DOHH2 (cell line): ENCODE data around the gene PHF21B.

ENCODE experiments used
- H3F3A ChIP-seq: fragments of 200-600 bp; sonication (generic), shearing (Covaris generic); 2 replicates; pipeline ENCODE4 v1.6.0; 2016; ENCODE audit warnings: antibody characterized with exemption, mild to moderate bottlenecking; ENCODE audit not compliant: control insufficient read depth, insufficient read depth
- H3K27ac ChIP-seq: fragments of 200-600 bp; sonication (generic); 2 replicates; pipeline ENCODE4 v1.5.1; 2014; ENCODE audit warnings: low read depth, mild to moderate bottlenecking, low read length, moderate library complexity
- H3K27me3 ChIP-seq: fragments of 200-600 bp; sonication (generic); 2 replicates; pipeline ENCODE4 v1.6.1; 2014; ENCODE audit warnings: mild to moderate bottlenecking, low read length, mixed read lengths; ENCODE audit not compliant: control insufficient read depth
- H3K36me3 ChIP-seq: fragments of 200-600 bp; sonication (generic); 2 replicates; pipeline ENCODE4 v1.6.1; 2014; ENCODE audit warnings: mild to moderate bottlenecking, low read length, moderate library complexity, mixed read lengths; ENCODE audit not compliant: control insufficient read depth
- H3K4me1 ChIP-seq: fragments of 200-600 bp; sonication (generic); 2 replicates; pipeline ENCODE4 v1.6.1; 2014; ENCODE audit warnings: mild to moderate bottlenecking, low read length, mixed read lengths; ENCODE audit not compliant: control insufficient read depth
- H3K4me2 ChIP-seq: fragments of 200-600 bp; sonication (generic); 2 replicates; pipeline ENCODE4 v1.6.0; 2014; ENCODE audit warnings: mild to moderate bottlenecking, low read length, moderate library complexity
- H3K4me3 ChIP-seq: fragments of 200-600 bp; sonication (generic); 2 replicates; pipeline ENCODE4 v1.5.1; 2014; ENCODE audit warnings: mild to moderate bottlenecking, low read length, mixed read lengths
- H3K79me2 ChIP-seq: fragments of 200-600 bp; sonication (generic); 2 replicates; pipeline ENCODE4 v1.6.1; 2014; ENCODE audit warnings: mild to moderate bottlenecking, low read length, mixed read lengths; ENCODE audit not compliant: control insufficient read depth
- H3K9me2 ChIP-seq: fragments of 200-600 bp; sonication (generic); replicated peaks from 2 replicates; pipeline ENCODE4 v1.6.1; 2014; ENCODE audit warnings: mild to moderate bottlenecking, low read length, mixed read lengths; ENCODE audit not compliant: control insufficient read depth
- H3K9me3 ChIP-seq: fragments of 200-600 bp; sonication (generic); 2 replicates; pipeline ENCODE4 v1.6.1; 2014; ENCODE audit warnings: antibody characterized with exemption, low read length, mixed read lengths; ENCODE audit not compliant: control insufficient read depth, insufficient read depth
- H4K20me1 ChIP-seq: fragments of 200-600 bp; sonication (generic); 2 replicates; pipeline ENCODE4 v1.6.0; 2014; ENCODE audit warnings: low read depth, mild to moderate bottlenecking, antibody characterized with exemption, low read length, moderate library complexity; ENCODE audit not compliant: control insufficient read depth, insufficient read depth
- CTCF ChIP-seq: fragments of 200-600 bp; sonication (generic); IDR thresholded peaks from one replicate; pipeline ENCODE4 v1.5.1; 2014; ENCODE audit warnings: antibody characterized with exemption, mild to moderate bottlenecking, low read depth, low read length; ENCODE audit not compliant: poor library complexity, severe bottlenecking
- EZH2phosphoT487 ChIP-seq: fragments of 200-600 bp; sonication (generic); IDR thresholded peaks from 2 replicates; pipeline ENCODE4 v1.6.1; 2017; ENCODE audit warnings: borderline replicate concordance, mild to moderate bottlenecking, antibody characterized with exemption, low read length, moderate library complexity, mixed read lengths

PHF21B gene

DNA sequence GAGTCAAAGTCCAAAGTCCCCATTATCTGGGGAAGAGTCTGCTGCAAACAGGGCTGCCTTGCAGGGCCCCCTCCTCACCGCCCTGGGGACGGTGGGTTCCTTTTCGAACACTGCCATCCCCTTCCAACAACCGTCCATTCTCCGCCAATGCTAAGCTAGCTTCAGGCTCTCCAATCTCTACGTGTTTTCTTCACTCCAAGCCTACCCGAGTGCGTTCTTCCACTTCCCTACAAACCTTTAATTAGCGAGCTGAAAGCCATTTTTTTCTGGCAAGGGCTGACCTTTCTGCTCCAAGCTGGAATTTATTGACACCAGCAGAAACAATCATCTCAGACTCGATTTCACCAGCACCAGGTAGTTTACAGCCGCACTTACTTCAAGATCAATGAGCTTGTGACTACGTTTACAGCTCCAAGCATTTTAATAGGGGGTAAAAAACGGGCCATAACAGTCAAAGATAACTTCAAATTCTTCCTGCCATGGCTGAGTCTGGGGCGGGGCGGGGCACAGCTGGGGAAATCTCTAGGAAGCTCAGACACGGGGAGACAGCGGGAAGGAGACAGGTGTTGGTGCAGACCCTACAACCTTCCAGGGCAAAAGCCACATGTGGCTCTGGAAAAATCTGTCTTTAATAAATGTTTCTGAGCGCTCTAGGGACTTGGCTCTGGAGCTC, 82.2 kb downstream of the PHF21B start:
- Histone ChIP-seq H3F3A (no peaks in the 10 kb centered on the region), H4K20me1 (no peaks in the 10 kb centered on the region), H3K9me3 (no peaks in the 10 kb centered on the region), H3K4me3 (no peak overlapping the region), H3K4me1 (no peaks in the 10 kb centered on the region), H3K36me3 (no peaks in the 10 kb centered on the region), H3K9me2 (no peaks in the 10 kb centered on the region), H3K4me2 (no peak overlapping the region), H3K27ac (no peak overlapping the region), H3K79me2 (no peaks in the 10 kb centered on the region), H3K27me3 (no peaks in the 10 kb centered on the region)
- TF ChIP-seq EZH2phosphoT487 (no peak), CTCF (no peak)

GRCh38 chr22:44926491-44927415, 83.1 kb downstream of the PHF21B start:
- no peaks in the 10 kb centered on the region for H4K20me1 ChIP-seq
- no peaks in the 10 kb centered on the region for H3K4me1 ChIP-seq
- H3K4me2 ChIP-seq = no peak overlapping the region
- H3K36me3 ChIP-seq = no peaks in the 10 kb centered on the region
- TF ChIP-seq EZH2phosphoT487 (no peak), CTCF (no peak)
- H3K79me2 ChIP-seq = no peaks in the 10 kb centered on the region
- H3K27ac ChIP-seq = no peak overlapping the region
- no peak overlapping the region for H3K4me3 ChIP-seq
- H3K27me3 ChIP-seq = no peaks in the 10 kb centered on the region
- no peaks in the 10 kb centered on the region for H3F3A ChIP-seq
- no peaks in the 10 kb centered on the region for H3K9me2 ChIP-seq
- no peaks in the 10 kb centered on the region for H3K9me3 ChIP-seq

- H3K4me2 ChIP-seq = no peak overlapping the region
- H3K36me3 ChIP-seq = no peaks in the 10 kb centered on the region
- no peaks in the 10 kb centered on the region for H3K9me2 ChIP-seq
- TF ChIP-seq CTCF (no peak), EZH2phosphoT487 (no peak)
- H3K79me2 ChIP-seq = no peaks in the 10 kb centered on the region
- no peaks in the 10 kb centered on the region for H4K20me1 ChIP-seq
- H3K9me3 ChIP-seq = no peaks in the 10 kb centered on the region
- H3F3A ChIP-seq = no peaks in the 10 kb centered on the region
- H3K27me3 ChIP-seq = no peaks in the 10 kb centered on the region
- no peaks in the 10 kb centered on the region for H3K4me1 ChIP-seq
- H3K4me3 ChIP-seq = no peak overlapping the region
- H3K27ac ChIP-seq = no peak overlapping the region
Observed at GRCh38 chr22:44926124-44926475, 83.7 kb downstream of the PHF21B start.
